C4-2B (cell line): Measurements from ENCODE around the gene NKG7.
A peak's percentile ranks its signal among the peaks of the same experiment; 100 is the strongest.

Experiments used
- H3K27ac ChIP-seq: fragments of 450-650 bp; 2 replicates; pipeline ENCODE4 v1.5.1; 2017
- CTCF ChIP-seq: fragments of 450-650 bp; conservative IDR thresholded peaks from 2 replicates; pipeline ENCODE4 v1.5.1; 2017; ENCODE audit warnings: mild to moderate bottlenecking
- ZFX ChIP-seq: fragments of 450-650 bp; IDR thresholded peaks from 2 replicates; pipeline ENCODE4 v1.6.1; 2017

The NKG7 gene

DNA sequence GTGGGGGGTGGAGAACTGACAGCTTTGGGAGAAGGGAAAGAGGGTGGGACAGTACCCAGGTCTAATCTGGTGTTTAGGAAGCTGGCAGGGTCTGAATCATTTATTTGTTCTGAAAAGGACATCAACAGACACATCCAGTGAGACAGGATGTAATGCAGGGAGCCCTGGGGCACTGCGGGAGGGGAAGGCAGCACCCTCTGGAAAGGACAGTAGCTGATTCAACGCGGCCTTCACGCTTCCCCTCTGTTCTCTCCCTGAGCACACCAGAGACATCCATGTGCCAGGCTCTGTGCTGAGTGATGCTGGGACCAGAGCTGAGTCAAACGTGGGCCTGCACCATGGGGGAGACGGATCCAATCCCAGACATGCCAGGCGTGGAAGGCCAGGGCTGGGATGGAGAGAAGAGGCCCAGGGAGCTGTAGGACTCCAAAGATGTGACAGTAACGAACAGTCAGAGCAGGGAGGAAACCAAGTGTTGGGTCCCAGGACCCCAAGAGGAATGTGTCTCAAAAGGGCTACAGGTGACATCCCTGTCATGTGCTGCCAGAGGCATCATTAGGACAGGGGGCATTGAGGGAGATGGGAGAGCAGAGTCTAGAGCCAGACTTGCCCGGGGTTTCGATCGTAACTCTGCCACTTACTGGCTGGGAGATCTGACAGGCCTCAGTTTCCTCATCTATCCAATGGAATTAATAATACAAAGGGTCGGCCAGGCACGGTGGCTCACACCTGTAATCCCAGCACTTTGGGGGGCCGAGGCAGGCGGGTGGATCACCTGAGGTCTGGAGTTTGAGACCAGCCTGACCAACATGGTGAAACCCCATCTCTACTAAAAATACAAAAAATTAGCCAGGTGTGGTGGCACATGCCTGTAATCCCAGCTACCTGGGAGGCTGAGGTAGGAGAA, 8.0 kb downstream of the NKG7 start:
- H3K27ac ChIP-seq: peak overlapping the region; percentile 93; the same call in 1 of the 2 replicates
- TF ChIP-seq ZFX: no peak
- TF ChIP-seq CTCF: no peak

- TF ChIP-seq CTCF (no peak), ZFX (no peak)
- H3K27ac ChIP-seq: no peak overlapping the region
These were observed 11.2 kb downstream of the NKG7 start for GRCh38 chr19:51361239-51361638.

DNA sequence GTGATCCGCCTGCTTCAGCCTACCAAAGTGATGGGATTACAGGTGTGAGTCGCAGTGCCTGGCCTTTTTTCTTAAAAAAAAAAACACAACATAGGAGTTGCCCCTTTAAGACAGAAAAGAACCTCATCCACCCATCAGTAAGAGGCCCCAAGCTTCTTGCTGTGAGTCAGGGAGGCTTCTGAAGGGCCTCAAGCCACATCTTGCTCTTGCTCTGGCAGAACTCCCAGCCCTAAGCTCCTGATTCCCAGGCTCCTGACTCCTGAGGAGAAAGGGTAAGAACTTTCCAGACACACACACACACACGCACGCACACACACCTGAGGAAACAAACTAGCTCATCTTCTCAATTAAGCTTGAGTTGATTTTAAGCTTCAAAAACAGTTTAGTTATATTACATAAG, 13.2 kb downstream of the NKG7 start:
- no peak overlapping the region for H3K27ac ChIP-seq
- TF ChIP-seq ZFX (no peak), CTCF (no peak)

DNA sequence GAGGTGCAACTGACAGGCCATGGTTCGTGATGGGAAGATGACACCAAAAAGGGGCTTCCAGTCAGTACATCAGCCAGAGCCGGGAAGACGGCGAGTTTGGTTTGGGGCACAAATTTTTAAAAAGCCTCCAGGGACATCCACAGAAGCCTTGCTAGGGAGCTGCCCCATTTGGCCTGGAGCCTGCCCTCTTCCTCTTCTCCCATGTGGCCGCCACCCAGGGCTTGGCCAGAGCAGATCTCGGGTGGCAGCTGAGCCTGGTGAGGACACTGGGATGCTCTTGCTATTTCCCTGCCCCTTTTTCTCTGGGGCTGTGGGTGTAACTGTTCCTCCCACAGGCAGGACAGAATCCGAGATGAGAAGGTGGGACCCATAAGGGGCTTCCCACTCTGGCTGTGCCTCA, 14.5 kb downstream of the NKG7 start:
- no peak overlapping the region for H3K27ac ChIP-seq

GRCh38 chr19:51356159-51356801, 16.2 kb downstream of the NKG7 start:
- no peak overlapping the region for H3K27ac ChIP-seq
- TF ChIP-seq ZFX (no peak), CTCF (no peak)

More for the DNA sequence above, 14.5 kb downstream of the NKG7 start:
- TF ChIP-seq ZFX: no peak
- no peak for TF ChIP-seq CTCF

- TF ChIP-seq CTCF (no peak), ZFX (no peak)
- H3K27ac ChIP-seq: no peak overlapping the region
These were observed 17.7 kb downstream of the NKG7 start for GRCh38 chr19:51354742-51355148.

- TF ChIP-seq CTCF (no peak), ZFX (no peak)
- no peak overlapping the region for H3K27ac ChIP-seq
These were observed 18.2 kb downstream of the NKG7 start for GRCh38 chr19:51354103-51354741.
